Gastrocnemius medialis (tissue), 4 donors: ENCODE results near the gene HYAL1.

ENCODE experiments used
- CTCF ChIP-seq, 5 experiments: fragments of 450-650 bp in 3 of 5; fragments of 200-600 bp in 2 of 5; sonication (generic) in 2 of 5; IDR thresholded peaks in 4 of 5; conservative IDR thresholded peaks in 1 of 5; 1 replicate in 4 of 5; 2 replicates in 1 of 5; pipeline ENCODE4 v1.5.1; 2016 to 2019; ENCODE audit warnings: antibody characterized with exemption in 5 of 5, mild to moderate bottlenecking in 3 of 5, moderate library complexity in 3 of 5
- POLR2A ChIP-seq, 2 donors: fragments of 450-650 bp; IDR thresholded peaks; one replicate each; pipeline ENCODE4 v1.6.1; 2017; ENCODE audit warnings: antibody characterized with exemption in 2 of 2, mild to moderate bottlenecking in 2 of 2, moderate library complexity in 2 of 2

- TF ChIP-seq CTCF (IDR thresholded peaks at IDR 0.05 in 4 of 5, conservative IDR thresholded peaks at IDR 0.05 in 1 of 5) (no peak), POLR2A (IDR thresholded peaks at IDR 0.05) (peak; percentile 81 to 86)
These were observed 24.7 kb upstream of the HYAL1 start, which contains the start of gene TUSC2 for GRCh38 chr3:50327943-50328691.
